ENCODE results near the gene ANO7. TPM values are rescaled to one million over a fixed set of nuclear protein-coding genes. Genes with fewer than 3 reads are reported as not detected.

Gene ANO7
- total and polyA plus RNA-seq, 2 of the 13 experiments (the other 11 are each of a cell fraction or from before 2014, with no cell fraction given): 4.1 to 4.9 TPM

GRCh38 chr2:241217320-241218031 lies 29.0 kb downstream of the ANO7 start (continued):
- TF ChIP-seq ZNF597 (CRISPR knock-in tag; IDR thresholded peaks at IDR 0.05) (no peak), ZNF784 (CRISPR knock-in tag; IDR thresholded peaks at IDR 0.05; ENCODE audit: borderline replicate concordance) (no peak), U2AF1 (optimal IDR thresholded peaks at IDR 0.05; ENCODE audit: low read depth, low read length) (no peak), ARID2 (CRISPR knock-in tag; IDR thresholded peaks at IDR 0.05; ENCODE audit: borderline replicate concordance) (peak; percentile 74; the same call in 1 of the 2 replicates), ZNF607 (CRISPR knock-in tag; IDR thresholded peaks at IDR 0.05; ENCODE audit: borderline replicate concordance) (peak; percentile 58; the same call in 1 of the 2 replicates), FOXO4 (CRISPR knock-in tag; conservative IDR thresholded peaks at IDR 0.05) (no peak), STAT5B (CRISPR knock-in tag; IDR thresholded peaks at IDR 0.05) (0 out of 2 replicates have a peak, but pooled peaks have one; percentile 28), ZNF225 (CRISPR knock-in tag; IDR thresholded peaks at IDR 0.05) (peak; percentile 72), ZNF317 (CRISPR knock-in tag; IDR thresholded peaks at IDR 0.05) (0 out of 2 replicates have a peak, but pooled peaks have one; percentile 70), DMAP1 (CRISPR knock-in tag; IDR thresholded peaks at IDR 0.05) (peak; percentile 91), MIXL1 (CRISPR knock-in tag; IDR thresholded peaks at IDR 0.05) (no peak; the same call in 1 of the 2 replicates), PHF21A (CRISPR knock-in tag; IDR thresholded peaks at IDR 0.05) (peak; percentile 75), NR2F6 (IDR thresholded peaks at IDR 0.05) (no peak), NR2F6 (CRISPR knock-in tag; IDR thresholded peaks at IDR 0.05) (peak; percentile 75), JUN (CRISPR knock-in tag; IDR thresholded peaks at IDR 0.05) (no peak), PHF20 (CRISPR knock-in tag; IDR thresholded peaks at IDR 0.05) (peak; percentile 64), RFXAP (CRISPR knock-in tag; IDR thresholded peaks at IDR 0.05; ENCODE audit: borderline replicate concordance) (0 out of 2 replicates have a peak, but pooled peaks have one; percentile 66), ZFP62 (CRISPR knock-in tag; IDR thresholded peaks at IDR 0.05) (no peak), ZBTB42 (CRISPR knock-in tag; IDR thresholded peaks at IDR 0.05) (peak; percentile 66; the same call in 1 of the 2 replicates), ZNF138 (CRISPR knock-in tag; IDR thresholded peaks at IDR 0.05; ENCODE audit: low read depth) (no peak), ZNF234 (CRISPR knock-in tag; conservative IDR thresholded peaks at IDR 0.05) (no peak), PHB2 (IDR thresholded peaks at IDR 0.05; ENCODE audit: partially characterized antibody) (no peak), PHF5A (CRISPR knock-in tag; IDR thresholded peaks at IDR 0.05; ENCODE audit: low read depth, unreplicated experiment) (peak; percentile 3), ZNF124 (CRISPR knock-in tag; IDR thresholded peaks at IDR 0.05) (no peak), ZNF275 (CRISPR knock-in tag; IDR thresholded peaks at IDR 0.05; ENCODE audit: borderline replicate concordance) (peak; percentile 81; the same call in 1 of the 2 replicates), ZNF230 (CRISPR knock-in tag; IDR thresholded peaks at IDR 0.05) (0 out of 2 replicates have a peak, but pooled peaks have one; percentile 51)
